Measurements from ENCODE around the gene PHACTR3.

DNA sequence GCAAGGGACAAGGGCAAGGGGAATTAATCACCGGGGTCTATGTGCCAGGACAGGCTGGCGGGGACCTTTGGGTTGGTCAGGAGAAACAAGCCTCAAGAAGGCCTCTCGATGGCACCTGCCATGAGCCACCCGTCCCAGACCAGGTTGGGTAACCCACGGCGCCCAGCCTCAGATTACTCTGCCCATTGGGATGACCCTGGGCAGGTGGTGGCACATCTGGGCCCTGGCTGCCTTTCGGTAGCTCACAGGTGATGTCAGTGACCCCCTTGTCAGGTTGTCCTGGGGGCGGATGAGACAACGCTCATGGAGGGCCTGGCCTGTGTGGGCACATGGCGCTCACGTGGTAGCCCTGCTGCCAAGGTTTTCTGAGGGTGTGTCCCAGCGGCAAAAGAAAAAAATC lies 176.9 kb downstream of the PHACTR3 start:
- TF ChIP-seq, protein P1, sequence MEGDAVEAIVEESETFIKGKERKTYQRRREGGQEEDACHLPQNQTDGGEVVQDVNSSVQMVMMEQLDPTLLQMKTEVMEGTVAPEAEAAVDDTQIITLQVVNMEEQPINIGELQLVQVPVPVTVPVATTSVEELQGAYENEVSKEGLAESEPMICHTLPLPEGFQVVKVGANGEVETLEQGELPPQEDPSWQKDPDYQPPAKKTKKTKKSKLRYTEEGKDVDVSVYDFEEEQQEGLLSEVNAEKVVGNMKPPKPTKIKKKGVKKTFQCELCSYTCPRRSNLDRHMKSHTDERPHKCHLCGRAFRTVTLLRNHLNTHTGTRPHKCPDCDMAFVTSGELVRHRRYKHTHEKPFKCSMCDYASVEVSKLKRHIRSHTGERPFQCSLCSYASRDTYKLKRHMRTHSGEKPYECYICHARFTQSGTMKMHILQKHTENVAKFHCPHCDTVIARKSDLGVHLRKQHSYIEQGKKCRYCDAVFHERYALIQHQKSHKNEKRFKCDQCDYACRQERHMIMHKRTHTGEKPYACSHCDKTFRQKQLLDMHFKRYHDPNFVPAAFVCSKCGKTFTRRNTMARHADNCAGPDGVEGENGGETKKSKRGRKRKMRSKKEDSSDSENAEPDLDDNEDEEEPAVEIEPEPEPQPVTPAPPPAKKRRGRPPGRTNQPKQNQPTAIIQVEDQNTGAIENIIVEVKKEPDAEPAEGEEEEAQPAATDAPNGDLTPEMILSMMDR (IDR thresholded peaks at IDR 0.05; ENCODE audit: low read length), result no peak
- no peak for TF ChIP-seq EZH2 (IDR thresholded peaks at IDR 0.05; ENCODE audit: borderline replicate concordance, low read length)

Measured in OCI-LY1 (cell line).